NCI-H345 treated with DMSO at 0.1 percent for 48 hours (cell line): ENCODE measurements around the gene SLC4A3.

Source experiments
- DNase-seq: peaks from one replicate; lab custom pipeline; 2025; ENCODE audit not compliant: unreplicated experiment; lab: John Stamatoyannopoulos, UW

SLC4A3 gene

GRCh38 chr2:219627103-219628100 lies at the start of gene SLC4A3:
Gene SLC4A3, plus strand, starts transcription at chr2:219627630. Its CDS starts 363 bp downstream, at chr2:219627993.
- no peak for DNase-seq

GRCh38 chr2:219578811-219579613 lies 48.4 kb upstream of the SLC4A3 start:
- DNase-seq, result no peak

GRCh38 chr2:219581346-219581745 lies 46.1 kb upstream of the SLC4A3 start:
- DNase-seq, result no peak

GRCh38 chr2:219591091-219591490 lies 36.3 kb upstream of the SLC4A3 start:
- DNase-seq, result no peak

- no peak for DNase-seq
Observed at GRCh38 chr2:219592736-219593135, 34.7 kb upstream of the SLC4A3 start.

- no peak for DNase-seq
Observed at GRCh38 chr2:219593154-219593553, 34.3 kb upstream of the SLC4A3 start.

- DNase-seq, result no peak
Observed at GRCh38 chr2:219595256-219595655, 32.2 kb upstream of the SLC4A3 start.

- DNase-seq, result no peak
Observed at GRCh38 chr2:219596954-219597551, 30.4 kb upstream of the SLC4A3 start.

- DNase-seq, result peak; percentile 93
Observed at GRCh38 chr2:219597552-219598307, 29.7 kb upstream of the SLC4A3 start, which contains the start of gene STK11IP. Gene STK11IP, plus strand, starts transcription at chr2:219597857. Its CDS starts 263 bp downstream, at chr2:219598120.

GRCh38 chr2:219598308-219599078 lies 28.9 kb upstream of the SLC4A3 start:
- DNase-seq, result peak; percentile 77

GRCh38 chr2:219603771-219604170 lies 23.7 kb upstream of the SLC4A3 start:
- DNase-seq, result no peak

- DNase-seq, result no peak
Observed at GRCh38 chr2:219605607-219605954, 21.8 kb upstream of the SLC4A3 start.

GRCh38 chr2:219607931-219608330 lies 19.5 kb upstream of the SLC4A3 start:
- no peak for DNase-seq

GRCh38 chr2:219608399-219608964 lies 18.9 kb upstream of the SLC4A3 start:
- no peak for DNase-seq

- no peak for DNase-seq
Observed at GRCh38 chr2:219609149-219609750, 18.2 kb upstream of the SLC4A3 start.

- DNase-seq, result no peak
Observed at GRCh38 chr2:219611306-219611705, 16.1 kb upstream of the SLC4A3 start.

- DNase-seq, result no peak
Observed at GRCh38 chr2:219611866-219612576, 15.4 kb upstream of the SLC4A3 start.

- no peak for DNase-seq
Observed at GRCh38 chr2:219612577-219613286, 14.7 kb upstream of the SLC4A3 start.
